COLO668 (cell line): ENCODE measurements around the gene ATG2B.

Experiments used
- DNase-seq: peaks from one replicate; lab custom pipeline; 2025; ENCODE audit not compliant: unreplicated experiment; lab: John Stamatoyannopoulos, UW

Gene ATG2B

DNA sequence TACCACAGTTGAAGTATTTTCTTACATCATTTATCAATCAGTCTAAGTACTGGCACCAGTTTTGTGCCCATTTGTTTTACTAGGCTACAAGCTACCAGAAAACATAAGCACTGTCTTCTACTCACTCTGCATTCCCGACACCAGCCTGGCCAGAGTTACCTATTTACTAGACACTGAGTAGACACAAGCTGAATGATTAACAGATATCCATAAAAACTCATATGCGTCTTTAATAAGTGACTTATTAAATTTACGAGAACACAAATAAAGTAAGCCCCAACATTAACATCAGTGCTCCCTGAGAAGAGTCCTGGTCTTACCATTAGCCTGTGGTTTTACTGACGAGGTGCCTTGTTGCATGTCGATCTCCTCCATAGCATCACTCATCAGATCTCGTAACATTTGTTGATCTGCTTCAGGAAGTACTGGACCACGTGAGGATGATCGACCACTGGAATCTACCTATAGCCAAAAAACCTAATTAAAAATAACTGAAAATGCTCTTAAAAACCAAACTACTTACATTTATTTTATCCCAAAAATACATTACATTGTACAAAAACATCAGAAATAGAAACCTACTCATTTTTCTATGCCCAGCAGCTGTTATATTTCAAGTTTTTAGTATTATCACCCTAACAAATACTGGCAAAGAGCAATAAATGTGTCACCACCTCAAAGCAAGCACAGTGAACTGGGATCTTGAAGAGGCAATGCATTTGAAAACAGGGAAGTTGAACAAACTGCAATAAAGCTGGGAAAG is 53.8 kb downstream of the ATG2B start:
- DNase-seq = no peak

DNA sequence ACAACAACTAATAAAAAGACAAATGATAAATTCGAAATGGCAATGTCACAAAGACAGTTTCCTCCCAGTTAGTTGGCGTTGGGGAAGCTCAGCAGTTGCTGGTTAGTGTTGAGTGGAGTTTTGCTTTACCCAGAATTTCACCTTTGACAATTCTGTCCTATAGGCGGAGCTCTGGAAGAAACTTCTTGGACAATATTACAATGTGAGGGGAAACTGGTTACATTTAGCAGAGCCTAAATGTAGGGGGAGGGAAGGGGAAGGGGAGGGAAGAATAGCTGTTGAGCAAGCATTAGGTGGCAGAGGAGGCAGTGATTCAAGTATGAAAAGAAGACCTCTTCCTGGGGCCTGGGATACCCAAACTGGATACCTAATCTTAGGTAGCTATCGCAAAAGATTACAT is 55.7 kb downstream of the ATG2B start:
- DNase-seq = no peak

DNA sequence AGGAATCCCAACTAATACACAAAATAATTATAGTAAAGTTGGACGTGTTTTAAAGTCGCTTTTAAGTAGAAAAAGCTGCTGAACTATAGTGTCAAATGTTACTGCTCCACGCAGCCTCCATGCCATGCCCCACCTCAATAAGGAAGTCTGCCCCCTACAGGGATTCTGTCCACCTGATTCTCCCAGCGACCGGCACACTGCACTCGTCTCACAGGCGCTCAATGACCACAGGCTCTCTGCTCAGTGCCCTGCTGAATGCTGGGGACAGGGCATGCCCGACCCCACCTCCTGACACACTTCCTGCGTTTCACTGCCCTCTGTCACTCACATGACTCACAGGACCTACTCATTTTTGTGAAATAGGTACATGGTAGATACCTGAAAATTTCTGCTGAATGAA is 58.2 kb downstream of the ATG2B start:
- DNase-seq = no peak

DNA sequence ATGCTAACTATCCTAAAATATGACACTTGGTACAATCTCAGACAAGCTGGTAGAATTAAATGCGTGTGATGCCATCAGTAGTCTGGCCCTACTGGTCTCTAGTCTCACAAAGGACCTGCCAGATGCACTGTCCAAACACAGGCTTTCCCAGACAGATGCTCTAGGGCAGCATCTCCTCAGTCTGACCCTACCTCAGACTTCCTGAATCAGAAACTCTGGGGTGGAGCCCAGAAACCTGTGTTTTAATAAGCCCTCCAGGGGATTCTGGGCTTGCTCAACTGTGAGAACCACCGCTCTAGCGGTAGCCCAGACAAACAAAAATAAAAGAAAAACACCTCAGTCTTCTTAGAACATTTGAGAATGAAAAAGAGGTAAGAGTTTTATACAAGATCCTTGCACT is 59.2 kb downstream of the ATG2B start:
- DNase-seq = no peak

DNA sequence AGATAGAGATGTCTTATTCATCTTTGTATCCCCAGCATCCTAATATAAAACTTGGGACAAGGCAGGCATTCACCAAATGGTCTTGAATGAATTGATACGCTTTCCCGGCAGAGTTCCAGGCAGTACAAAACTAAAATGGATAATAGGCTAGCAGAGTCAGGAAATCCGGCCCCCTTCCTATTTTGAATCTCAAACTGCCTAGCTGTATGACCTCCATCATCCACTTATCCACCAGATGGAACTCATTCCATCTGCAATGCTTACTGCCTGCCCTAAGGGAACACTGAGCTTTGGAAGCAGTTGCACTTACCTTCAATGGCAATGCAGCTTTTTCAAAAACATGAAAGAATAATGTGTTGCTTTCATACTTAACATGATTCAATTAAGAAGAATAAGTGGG is 63.7 kb downstream of the ATG2B start:
- DNase-seq = no peak

DNA sequence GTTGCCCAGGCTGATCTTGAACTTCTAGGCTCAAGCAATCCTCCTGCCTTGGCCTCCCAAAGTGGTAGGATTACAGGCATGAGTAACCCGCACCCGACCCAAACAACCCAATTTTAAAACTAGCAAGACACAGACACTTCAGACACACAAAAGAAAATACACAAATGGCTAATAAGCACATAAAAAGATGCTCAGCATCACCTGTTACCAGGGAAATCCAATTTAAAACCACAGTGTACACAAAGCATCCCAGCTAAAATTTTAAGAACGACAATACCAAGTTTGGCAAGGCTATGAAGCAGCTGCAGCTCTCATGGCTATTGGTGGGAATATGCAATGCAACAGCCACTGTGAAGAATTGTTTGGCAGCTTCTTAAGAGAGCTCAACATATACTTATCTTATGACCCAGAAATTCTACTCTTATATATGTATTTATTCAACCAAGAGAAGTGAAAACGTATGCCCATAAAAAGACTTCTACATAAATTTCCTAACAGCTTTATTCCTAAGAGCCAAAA is 65.1 kb downstream of the ATG2B start:
- DNase-seq = no peak

DNA sequence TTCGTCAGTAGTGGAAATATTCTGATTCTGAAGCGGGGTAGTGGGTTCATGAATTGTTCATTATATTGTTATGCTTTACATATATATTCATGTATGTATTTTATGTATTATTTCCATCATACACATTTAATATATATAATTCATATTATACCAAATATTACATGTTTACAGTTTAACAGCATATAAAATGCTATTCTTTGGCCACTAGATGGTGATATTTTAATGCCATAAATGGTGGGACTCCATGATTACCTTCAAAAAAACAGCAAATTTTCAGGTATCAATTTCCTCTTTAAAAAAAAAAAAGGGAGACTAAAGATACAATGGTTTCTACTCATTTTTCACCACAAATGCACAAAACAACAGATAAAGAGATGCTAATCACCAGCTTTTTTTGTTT is 66.1 kb downstream of the ATG2B start:
- DNase-seq = no peak

DNA sequence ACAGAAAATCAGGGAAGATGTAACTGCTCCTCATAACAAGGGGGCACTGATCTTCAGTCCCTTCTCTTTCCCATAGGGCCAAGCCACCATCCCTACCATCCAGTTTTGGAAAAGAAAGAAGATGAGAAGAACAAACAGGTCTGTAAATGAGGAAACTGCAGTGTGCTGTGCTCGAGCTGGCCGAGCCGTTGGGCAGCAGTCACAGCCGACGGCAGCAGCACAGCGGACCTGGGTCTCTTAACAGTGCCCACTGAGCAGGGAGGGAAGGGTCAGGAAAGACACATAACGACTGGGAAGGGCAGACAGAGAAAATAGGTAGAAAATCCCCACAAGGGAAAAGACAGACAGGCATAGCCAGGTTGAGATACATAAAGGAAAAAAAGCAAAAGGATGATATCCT is 68.9 kb downstream of the ATG2B start:
- DNase-seq = no peak

DNA sequence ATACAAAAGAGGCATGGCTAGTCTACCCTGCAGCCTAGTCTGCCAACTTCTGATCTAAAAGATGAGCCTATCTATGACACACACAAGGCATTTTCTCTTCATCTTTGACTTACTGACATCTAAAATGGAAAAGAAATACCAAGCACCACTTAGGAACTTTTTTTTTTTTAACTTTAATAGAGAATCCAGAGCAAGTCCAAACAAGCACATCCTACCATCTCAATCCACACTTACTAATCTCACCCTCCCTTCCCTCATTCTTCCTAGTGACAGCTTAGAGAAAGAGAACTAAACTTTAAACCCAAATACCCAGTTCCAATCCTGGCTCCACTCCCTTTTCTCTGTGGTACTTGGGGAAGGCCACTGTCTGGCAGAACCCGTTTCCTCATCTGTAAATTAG is 75.3 kb downstream of the ATG2B start:
- no peak for DNase-seq

DNA sequence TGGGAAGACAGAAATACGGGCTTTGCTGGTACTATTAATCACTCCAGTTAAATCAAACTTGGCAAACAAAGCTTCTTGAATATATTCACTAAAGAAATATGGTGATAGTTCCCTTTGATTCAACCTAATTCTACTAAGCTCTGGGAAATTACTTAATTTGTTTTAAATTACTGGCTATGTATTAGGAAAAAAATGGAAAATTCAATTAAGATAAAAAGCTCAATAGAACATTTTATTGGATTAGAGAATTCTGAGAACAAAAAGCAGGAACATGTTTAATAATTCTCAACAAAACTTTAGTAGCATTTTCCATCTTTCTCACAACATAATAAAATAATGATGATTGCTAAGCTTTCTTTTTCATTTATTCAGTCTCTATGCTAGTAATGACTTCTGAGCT is 76.9 kb downstream of the ATG2B start:
- DNase-seq = no peak

DNA sequence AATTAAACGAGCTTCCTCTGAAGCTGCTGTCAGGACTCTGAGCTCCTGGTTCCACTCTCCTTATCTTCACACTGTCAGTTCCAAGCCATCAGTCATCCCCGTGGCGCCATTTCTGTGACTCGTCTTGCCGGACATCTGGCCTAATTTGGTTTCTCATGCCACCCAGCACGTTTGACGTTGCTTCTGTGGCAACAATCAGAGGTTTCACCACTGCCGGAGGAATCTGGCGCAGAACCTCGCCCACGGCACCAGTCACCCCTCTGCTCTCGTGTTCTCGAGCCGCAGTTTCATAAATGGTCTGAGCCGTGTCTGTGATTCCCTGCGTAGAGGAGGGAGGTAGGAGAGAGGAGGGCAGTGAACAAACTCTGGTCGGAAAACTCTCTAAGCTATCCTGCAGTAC is 77.5 kb downstream of the ATG2B start:
- no peak for DNase-seq

DNA sequence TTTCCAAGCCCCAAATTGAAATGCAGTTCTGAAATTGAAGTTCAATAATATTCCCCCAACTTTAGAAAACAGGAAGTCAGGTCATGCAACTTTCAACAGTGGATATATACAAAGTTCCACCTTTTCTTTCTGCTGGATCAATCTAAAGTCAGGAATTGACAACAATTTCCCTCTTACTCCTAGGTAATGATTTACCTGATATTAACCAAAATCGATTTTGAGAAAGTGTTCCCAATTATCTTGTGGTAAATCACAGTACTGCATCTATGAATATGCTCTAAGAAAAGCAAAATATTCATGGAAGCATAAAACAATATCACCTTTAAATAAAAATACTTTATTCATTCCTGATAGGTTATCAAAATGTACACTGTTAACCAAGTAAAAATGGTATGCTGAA is 78.7 kb downstream of the ATG2B start:
- no peak for DNase-seq

DNA sequence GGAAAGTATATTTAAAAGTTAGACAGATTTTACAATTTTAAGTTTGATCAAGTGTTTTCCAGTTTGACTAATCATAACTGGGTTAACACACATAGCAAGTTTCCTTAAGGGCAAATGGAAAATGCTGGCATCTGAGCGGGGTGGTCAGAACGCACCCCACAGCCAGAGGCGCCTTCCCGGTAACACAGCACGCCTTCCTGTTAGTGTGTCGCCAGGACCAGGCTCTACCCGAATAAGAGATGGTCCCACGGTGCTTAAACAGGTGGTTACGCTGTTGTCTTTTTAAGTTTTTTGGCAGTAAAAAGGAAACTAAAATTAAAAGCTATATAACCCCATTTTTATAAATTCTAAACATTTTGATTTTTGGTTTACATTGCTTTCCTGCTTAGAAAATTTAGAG is 79.1 kb downstream of the ATG2B start:
- no peak for DNase-seq

DNA sequence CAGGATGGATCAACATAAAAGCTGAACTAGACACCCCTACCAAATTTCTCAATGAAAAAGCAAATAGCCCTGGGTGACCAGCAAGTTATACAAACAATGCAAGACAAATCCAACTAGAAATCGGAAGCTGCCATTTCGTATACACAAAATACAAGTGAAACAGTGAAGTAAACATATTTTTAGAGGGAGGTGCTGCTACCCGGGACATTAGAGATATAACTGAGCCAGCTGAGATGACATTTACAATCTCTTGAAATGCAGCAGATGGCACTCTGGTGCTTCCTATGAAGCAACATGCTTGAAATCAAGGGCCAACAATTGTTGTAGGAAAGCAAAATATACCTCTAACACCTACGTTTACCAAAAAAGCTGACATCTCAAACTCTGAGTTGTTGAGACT is 81.7 kb downstream of the ATG2B start:
- DNase-seq = no peak

DNA sequence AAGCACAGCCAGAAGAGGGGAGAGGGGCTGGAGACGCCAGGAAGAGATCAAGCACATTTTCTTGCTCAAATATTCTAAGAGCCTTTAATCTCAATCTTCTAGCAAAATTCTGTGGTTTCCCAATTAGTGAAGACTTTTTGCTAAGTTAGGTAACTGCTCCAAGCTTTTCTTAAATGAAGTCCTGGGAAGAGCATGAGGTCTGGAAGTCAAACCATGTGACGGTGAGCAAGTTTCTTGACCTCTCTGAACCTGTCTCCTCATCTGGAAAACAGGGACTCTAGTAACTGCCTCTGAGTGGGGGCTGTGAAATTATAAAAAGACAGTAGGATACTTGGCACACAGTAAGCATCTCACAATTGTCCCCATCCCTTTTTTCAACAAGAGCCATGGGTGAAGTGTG is 83.0 kb downstream of the ATG2B start:
- DNase-seq = no peak

DNA sequence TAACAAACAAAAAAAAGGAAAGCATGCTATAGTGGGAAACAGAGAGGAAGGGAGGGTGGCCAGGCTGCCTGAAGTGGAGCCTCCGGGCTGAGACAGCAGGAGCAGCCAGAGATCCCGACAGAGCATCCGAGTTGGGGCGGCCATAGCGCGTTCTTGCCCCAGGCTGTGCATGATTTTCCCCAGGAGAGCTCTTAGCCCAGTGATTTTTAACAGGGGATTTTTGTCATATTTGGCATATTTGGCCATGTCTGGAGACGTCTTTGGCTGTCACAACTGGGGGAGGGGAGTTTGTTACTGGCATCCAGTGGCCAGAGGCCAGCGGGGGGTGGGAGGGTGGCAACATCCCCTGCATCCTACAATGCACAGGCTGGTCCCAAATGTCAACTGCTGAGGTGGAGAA is 83.6 kb downstream of the ATG2B start:
- no peak for DNase-seq

DNA sequence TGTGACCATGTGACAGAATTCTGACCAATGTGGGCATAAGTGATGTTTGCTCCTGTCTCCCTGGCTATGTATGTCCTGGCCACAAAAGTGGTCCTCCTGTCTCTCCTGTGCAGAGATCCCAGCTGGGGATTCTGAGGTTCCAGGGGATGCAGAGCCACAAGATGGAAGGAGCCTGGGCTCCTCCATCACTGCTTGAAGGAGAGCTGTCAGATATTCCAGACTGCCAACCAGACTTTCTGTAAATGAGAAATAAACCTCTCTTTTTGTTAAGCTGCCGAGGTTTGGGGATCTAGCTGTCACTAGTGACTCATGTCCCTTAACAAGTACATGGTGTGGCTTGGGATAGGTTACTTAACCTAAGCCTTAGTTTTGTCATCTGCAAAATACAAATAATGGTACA is 85.3 kb downstream of the ATG2B start:
- no peak for DNase-seq

DNA sequence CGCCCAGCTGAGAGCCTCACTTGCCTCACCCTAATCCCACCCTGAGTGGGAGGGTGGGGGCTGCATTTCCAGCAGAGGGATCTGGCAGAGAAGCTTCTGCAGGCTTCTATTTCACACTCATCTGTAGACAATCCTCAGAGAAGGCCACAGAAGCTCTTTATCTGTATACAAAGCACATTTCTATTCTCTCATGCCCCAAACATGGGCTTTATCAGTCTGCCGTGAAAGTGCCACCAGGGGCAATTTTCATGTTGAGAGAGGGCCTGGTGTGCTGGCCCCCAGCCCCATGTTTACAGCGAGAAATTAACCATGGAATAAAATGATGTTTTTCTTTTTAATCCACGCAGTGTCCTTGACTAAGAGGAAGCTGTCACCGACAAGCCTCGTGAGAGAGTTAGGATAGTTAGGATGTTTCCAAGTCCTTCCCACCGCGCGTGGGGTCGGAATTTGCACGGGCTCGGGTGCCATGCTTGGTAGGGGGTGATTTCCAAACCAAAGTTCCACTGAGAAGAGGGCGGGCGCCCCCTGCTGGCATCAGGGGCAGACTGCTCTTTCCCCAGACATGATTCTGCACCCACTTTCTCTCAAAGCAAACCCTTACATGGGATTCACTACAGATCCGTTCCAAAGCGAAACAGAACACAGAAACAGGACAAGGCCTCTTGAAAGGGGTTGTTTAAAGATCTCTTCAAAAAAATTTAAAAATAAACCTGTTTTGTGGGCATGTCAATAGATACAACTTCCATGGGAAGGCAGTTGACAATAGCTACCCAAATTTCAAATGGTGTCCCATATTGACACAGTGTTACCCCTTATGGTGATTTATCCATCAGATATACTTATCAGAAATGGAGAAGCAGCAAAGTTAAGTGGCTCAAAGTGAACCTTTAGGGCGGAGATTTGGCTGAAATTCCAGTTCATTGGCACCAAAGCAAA is 87.7 kb downstream of the ATG2B start:
- DNase-seq = peak; percentile 88

DNA sequence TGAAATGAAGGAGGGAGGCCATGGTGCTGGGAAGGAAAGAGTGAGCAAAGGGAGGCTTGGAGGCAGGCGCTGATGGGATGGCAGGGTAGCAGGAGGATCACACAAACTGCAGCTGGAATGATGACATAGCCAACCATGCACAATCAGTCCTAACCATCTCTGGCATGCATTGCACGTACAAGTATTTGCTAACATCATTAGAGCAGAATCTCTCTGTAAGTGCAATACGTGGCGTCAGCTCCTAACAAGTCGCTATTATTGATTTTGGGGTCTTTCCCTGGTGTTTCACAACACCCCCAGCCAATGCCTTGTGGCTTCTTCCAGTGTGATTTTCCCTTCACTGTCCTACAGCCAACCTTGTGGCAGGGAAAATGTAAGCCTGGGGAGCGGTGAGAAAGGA is 88.6 kb downstream of the ATG2B start:
- DNase-seq = no peak

DNA sequence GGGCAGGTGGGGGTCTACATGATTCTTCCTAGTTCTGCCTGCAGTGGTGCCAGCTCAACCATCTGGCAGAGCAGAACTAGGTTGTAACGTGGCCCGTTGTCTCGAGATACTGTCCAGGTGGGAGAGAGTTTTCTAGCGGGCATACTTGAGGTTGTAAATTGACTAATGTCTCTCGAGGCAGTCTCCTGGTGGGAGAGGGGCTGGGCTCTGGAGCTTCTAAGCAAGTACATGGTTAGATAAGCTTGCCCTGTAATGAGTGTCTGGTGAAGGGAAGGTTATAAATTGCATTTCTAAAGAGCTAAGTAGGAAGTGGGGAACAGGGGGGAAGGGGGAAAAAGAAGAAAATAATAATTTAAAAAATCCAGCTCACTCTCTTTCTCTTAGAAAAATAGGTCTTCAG is 89.0 kb downstream of the ATG2B start:
- DNase-seq = no peak

DNA sequence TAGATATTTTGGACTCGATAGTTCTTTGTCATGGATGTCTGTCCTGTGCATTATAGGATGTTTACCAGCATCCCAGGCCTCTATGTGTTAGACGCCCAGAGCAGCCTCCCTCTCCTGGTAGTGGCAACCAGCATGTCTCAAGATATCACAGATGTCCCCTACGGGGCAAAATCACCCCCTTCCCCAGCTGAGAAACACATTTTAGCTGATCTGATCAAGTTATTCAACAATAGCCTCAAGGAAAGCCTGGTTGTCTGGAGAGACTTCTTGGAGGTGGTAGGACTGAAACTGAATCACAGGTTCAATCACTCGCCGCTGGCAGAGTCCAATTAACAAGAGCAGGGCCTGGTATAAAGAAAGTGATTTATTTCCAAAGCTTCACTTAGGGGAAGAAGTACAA is 89.5 kb downstream of the ATG2B start:
- DNase-seq = no peak

DNA sequence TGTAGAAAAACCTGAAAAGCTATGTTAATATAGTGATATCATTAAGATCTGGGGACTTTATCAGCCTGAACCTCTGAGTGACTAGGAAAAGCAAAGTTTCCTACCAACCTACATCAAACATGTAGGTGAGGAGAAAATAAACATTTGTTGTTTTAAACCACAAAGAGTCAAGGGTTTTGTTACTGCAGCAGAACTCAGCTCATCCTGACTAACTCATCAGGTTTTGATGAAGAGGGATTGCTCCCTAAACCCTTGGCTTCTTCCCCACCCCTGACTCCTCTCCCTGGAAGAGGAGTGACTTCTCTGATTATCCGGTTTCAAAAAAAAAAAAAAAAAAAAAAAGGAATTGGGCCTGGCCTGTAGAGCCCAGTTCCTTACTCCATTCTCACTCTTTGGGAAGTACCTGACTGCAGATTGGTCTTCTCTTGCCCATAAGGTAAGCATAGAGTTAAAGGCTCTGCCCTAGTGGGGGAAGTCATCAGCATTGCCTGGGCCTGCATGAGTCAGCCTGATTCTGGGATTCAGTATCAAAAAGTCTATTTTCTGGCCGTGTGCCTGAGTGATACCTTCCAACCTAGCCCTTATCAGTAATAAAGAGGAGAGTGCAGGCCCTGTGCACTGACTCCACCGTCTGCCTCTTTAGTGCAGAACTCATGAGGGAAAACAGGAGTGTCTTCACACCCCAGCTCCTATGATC is 90.2 kb downstream of the ATG2B start:
- no peak for DNase-seq
